HL-60 (cell line): ENCODE measurements around the gene ZFP1.

Experiments
- GABPA ChIP-seq: IDR thresholded peaks from 2 replicates; pipeline ENCODE4 v1.6.1; 2012; ENCODE audit warnings: low read depth
- POLR2AphosphoS5 ChIP-seq: IDR thresholded peaks from 2 replicates; pipeline ENCODE4 v1.6.1; 2012; ENCODE audit warnings: low read depth
- TF ChIP-seq, protein P1 (sequence below): IDR thresholded peaks from one replicate; pipeline ENCODE4 v1.5.1; 2011; ENCODE audit warnings: low read length, control low read depth, inconsistent platforms; ENCODE audit not compliant: insufficient read depth

DNA sequence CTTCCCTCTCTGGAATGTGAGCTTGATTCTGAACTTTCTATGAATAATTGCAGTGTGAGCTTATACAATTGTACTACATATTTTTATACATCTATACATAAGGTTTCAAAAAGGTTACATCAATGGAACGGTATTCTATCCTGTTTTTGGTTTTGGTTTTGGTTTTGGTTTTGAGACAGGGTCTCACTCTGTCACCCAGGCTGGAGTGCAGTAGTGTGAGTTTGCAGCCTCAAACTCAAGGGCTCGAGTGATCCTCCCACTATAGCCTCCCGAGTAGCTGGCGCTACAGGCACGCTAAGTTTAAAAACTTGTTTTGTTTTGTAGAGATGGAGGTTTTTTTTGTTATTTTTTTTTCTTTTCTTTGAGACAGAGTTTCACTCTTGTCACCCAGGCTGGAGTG, 71.5 kb downstream of the ZFP1 start:
- TF ChIP-seq, protein P1, sequence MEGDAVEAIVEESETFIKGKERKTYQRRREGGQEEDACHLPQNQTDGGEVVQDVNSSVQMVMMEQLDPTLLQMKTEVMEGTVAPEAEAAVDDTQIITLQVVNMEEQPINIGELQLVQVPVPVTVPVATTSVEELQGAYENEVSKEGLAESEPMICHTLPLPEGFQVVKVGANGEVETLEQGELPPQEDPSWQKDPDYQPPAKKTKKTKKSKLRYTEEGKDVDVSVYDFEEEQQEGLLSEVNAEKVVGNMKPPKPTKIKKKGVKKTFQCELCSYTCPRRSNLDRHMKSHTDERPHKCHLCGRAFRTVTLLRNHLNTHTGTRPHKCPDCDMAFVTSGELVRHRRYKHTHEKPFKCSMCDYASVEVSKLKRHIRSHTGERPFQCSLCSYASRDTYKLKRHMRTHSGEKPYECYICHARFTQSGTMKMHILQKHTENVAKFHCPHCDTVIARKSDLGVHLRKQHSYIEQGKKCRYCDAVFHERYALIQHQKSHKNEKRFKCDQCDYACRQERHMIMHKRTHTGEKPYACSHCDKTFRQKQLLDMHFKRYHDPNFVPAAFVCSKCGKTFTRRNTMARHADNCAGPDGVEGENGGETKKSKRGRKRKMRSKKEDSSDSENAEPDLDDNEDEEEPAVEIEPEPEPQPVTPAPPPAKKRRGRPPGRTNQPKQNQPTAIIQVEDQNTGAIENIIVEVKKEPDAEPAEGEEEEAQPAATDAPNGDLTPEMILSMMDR = no peak
- TF ChIP-seq GABPA (no peak), POLR2AphosphoS5 (no peak)
